Panc1 (cell line): Measurements from ENCODE around the gene SCGB1D2. TPM values are rescaled to one million over a fixed set of nuclear protein-coding genes. Genes with fewer than 3 reads are reported as not detected.
"Not testable (repeated sequence)": the region's sequence is repeated elsewhere in the genome, so short reads cannot be mapped to it uniquely, and the experiment has no call there.

Experiments used
- ATAC-seq: fragments of 200-7000 bp; cut with Tn5 transposase; 2 replicates; pipeline ENCODE4 v1.9.1; 2020; ENCODE audit warnings: mild to moderate bottlenecking, moderate library complexity
- BruUV-seq: library from RNA; stranded (reverse); fragments of 400-500 nt; replicated peaks from 2 replicates; lab custom pipeline; 2021; lab: Mats Ljungman, UMichigan
- CTCF ChIA-PET: fragments of 300-600 bp; sonication (Branson Sonifier 250); formaldehyde crosslinking; loops from one replicate; lab custom pipeline; 2022; ENCODE audit warnings: antibody characterized with exemption; lab: Charles Lee
- POLR2A ChIA-PET: fragments of 300-600 bp; sonication (Branson Sonifier 250); formaldehyde crosslinking; loops from one replicate; lab custom pipeline; 2022; ENCODE audit warnings: antibody characterized with exemption; lab: Charles Lee
- DNase-seq: peaks from one replicate; pipeline ENCODE4 v3.0.0-alpha.2; 2010; ENCODE audit warnings: low read depth, low spot score
- H3K27ac ChIP-seq: 2 replicates; pipeline ENCODE4 v1.5.1; 2011; ENCODE audit warnings: mild to moderate bottlenecking, low read length, inconsistent platforms
- H3K27me3 ChIP-seq: fragments of 200-500 bp; sonication (Bioruptor generic); 2 replicates; pipeline ENCODE4 v1.6.0; 2014; ENCODE audit warnings: low read length, inconsistent platforms; ENCODE audit not compliant: control insufficient read depth, insufficient read depth
- H3K36me3 ChIP-seq: fragments of 200-500 bp; sonication (Bioruptor generic); 2 replicates; pipeline ENCODE4 v1.5.1; 2014; ENCODE audit warnings: inconsistent platforms, mild to moderate bottlenecking, low read length, moderate library complexity; ENCODE audit not compliant: control insufficient read depth, insufficient read depth
- H3K4me1 ChIP-seq: 2 replicates; pipeline ENCODE4 v1.5.1; 2011; ENCODE audit warnings: inconsistent platforms, mild to moderate bottlenecking, low read length, moderate library complexity; ENCODE audit not compliant: control insufficient read depth, insufficient read depth
- H3K4me3 ChIP-seq, 2 experiments: 2 replicates each; pipeline ENCODE4 v1.5.1; 2011 to 2012; ENCODE audit warnings: low read depth in 2 of 2, low read length in 2 of 2, mild to moderate bottlenecking in 2 of 2, inconsistent platforms in 1 of 2, moderate library complexity in 1 of 2
- H3K9me3 ChIP-seq: fragments of 200-500 bp; sonication (Bioruptor generic); 2 replicates; pipeline ENCODE4 v1.5.1; 2014; ENCODE audit warnings: low read depth, mild to moderate bottlenecking, inconsistent platforms, low read length, moderate library complexity; ENCODE audit not compliant: control insufficient read depth, insufficient read depth
- CTCF ChIP-seq: fragments of 450-650 bp; IDR thresholded peaks from 2 replicates; pipeline ENCODE4 v1.5.1; 2017; ENCODE audit warnings: mild to moderate bottlenecking
- POLR2AphosphoS5 ChIP-seq: IDR thresholded peaks from 2 replicates; pipeline ENCODE4 v1.6.1; 2012; ENCODE audit warnings: mild to moderate bottlenecking, low read depth, low read length, moderate library complexity
- SIN3A ChIP-seq: IDR thresholded peaks from 2 replicates; pipeline ENCODE4 v1.6.1; 2012; ENCODE audit warnings: low read depth, mild to moderate bottlenecking, low read length, moderate library complexity, borderline replicate concordance; ENCODE audit not compliant: insufficient read depth
- TCF7L2 ChIP-seq: IDR thresholded peaks from 2 replicates; pipeline ENCODE4 v1.6.1; 2011; ENCODE audit warnings: mild to moderate bottlenecking, low read depth, low read length, inconsistent platforms
- in situ Hi-C: cut with HindIII; loops from 2 replicates; pipeline ENCODE4 v1.10.0; 2016; ENCODE audit warnings: low sequenced_read_pairs, low pct_unique_long_range_greater_than_20kb
- intact Hi-C: fragments of 100-400 bp; cut with micrococcal nuclease; formaldehyde crosslinking; loops from one replicate; pipeline ENCODE4 v1.10.0; 2022; ENCODE audit not compliant: unreplicated experiment
- total RNA-seq: library from RNA; stranded (reverse); gene quantifications from one replicate; pipeline ENCODE4 v1.2.1, GENCODE V29; 2021; ENCODE audit not compliant: unreplicated experiment
- TF ChIP-seq, protein P1 (sequence below), 2 experiments: IDR thresholded peaks; 2 replicates each; pipeline ENCODE4 v1.6.1; 2011 to 2012; ENCODE audit warnings: low read depth in 2 of 2, control low read depth in 1 of 2, low read length in 1 of 2, mild to moderate bottlenecking in 1 of 2, moderate library complexity in 1 of 2; ENCODE audit not compliant: insufficient read depth in 1 of 2

SCGB1D2 gene
- total RNA-seq, 1 experiment from 2014 or later, result 0.85 TPM

DNA sequence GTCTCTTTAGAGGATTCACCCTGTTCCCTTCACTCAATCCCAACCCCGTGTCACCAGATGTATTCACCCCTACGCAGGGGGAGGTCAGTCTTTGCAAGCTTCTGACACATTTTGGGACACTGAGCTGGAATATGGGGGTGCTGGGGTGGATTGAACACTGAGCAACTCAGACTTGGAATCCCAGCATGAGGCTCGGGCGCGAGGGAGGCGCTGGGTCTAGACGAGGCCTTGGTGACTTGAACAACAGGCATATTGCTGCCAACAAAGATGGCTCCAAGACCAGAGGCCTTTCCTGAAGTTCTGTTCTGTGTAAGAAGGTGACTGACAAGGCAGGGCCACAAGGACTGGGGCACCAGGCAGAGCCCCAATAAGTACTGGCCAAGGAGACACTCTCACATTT is 36.6 kb upstream of the SCGB1D2 start:
- H3K36me3 ChIP-seq, result no peaks in the 10 kb centered on the region
- BruUV-seq, result no TSS peak
- no peaks in the 10 kb centered on the region for H3K4me1 ChIP-seq
- peaks cover 6% of the 10 kb centered on the region for H3K27me3 ChIP-seq
- in situ Hi-C loops, result no loop called here
- H3K27ac ChIP-seq, result no peak overlapping the region
- POLR2A ChIA-PET, result no interaction called here
- H3K9me3 ChIP-seq, result no peaks in the 10 kb centered on the region
- intact Hi-C loops, result loop anchor here (5.0 kb wide), 1 partner anchor 33 kb away; no protein-coding TSS in a partner anchor
- no peak for DNase-seq
- TF ChIP-seq CTCF (no peak), SIN3A (no peak), TCF7L2 (no peak), POLR2AphosphoS5 (no peak)
- TF ChIP-seq, protein P1, sequence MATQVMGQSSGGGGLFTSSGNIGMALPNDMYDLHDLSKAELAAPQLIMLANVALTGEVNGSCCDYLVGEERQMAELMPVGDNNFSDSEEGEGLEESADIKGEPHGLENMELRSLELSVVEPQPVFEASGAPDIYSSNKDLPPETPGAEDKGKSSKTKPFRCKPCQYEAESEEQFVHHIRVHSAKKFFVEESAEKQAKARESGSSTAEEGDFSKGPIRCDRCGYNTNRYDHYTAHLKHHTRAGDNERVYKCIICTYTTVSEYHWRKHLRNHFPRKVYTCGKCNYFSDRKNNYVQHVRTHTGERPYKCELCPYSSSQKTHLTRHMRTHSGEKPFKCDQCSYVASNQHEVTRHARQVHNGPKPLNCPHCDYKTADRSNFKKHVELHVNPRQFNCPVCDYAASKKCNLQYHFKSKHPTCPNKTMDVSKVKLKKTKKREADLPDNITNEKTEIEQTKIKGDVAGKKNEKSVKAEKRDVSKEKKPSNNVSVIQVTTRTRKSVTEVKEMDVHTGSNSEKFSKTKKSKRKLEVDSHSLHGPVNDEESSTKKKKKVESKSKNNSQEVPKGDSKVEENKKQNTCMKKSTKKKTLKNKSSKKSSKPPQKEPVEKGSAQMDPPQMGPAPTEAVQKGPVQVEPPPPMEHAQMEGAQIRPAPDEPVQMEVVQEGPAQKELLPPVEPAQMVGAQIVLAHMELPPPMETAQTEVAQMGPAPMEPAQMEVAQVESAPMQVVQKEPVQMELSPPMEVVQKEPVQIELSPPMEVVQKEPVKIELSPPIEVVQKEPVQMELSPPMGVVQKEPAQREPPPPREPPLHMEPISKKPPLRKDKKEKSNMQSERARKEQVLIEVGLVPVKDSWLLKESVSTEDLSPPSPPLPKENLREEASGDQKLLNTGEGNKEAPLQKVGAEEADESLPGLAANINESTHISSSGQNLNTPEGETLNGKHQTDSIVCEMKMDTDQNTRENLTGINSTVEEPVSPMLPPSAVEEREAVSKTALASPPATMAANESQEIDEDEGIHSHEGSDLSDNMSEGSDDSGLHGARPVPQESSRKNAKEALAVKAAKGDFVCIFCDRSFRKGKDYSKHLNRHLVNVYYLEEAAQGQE (IDR thresholded peaks at IDR 0.05; ENCODE audit: insufficient read depth in 1 of 2, low read depth in 2 of 2, low read length in 1 of 2), result no peak
- no peak for ATAC-seq
- no peak overlapping the region for H3K4me3 ChIP-seq
- CTCF ChIA-PET, result no interaction called here

DNA sequence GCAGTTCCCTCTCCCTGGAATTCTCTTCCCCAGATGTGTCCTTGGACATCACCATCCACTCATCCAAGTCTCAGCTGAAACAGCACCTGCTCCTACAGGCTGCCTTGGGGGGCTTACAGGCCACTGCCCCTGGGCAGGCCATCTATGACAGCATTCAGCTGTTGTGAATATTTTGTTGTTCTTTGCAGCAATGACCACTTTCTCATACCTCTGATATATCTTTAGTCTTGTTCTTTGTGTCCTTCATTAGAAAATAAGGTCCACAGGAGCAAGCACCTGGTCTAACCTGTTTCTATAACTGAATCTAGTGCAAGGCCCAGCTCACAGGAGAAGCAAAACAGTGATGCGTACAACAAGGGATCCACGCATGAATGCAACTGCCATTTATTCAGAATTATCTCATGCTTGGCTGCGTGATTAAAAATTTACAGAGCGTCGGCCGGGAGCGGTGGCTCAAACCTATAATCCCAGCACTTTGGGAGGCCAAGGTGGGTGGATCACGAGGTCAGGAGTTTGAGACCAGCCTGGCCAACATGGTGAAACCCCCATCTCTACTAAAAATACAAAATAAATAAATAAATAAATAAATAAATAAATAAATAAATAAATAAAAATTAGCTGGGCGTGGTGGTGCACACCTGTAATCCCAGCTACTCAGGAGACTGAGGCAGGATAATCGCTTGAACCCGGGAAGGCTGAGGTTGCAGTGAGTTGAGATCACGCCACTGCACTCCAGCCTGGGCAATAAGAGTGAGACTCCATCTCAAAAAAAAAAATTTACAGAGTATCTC is 35.6 kb upstream of the SCGB1D2 start:
- H3K27me3 ChIP-seq, H3K36me3 ChIP-seq: not testable (repeated sequence)

GRCh38 chr11:62208785-62209144 is 33.3 kb upstream of the SCGB1D2 start:
- DNase-seq, result no peak
- H3K27me3 ChIP-seq, result no peaks in the 10 kb centered on the region; the same call in 1 of the 2 replicates
- H3K27ac ChIP-seq, result no peak overlapping the region
- H3K9me3 ChIP-seq, result no peaks in the 10 kb centered on the region
- ATAC-seq, result no peak
- POLR2A ChIA-PET, result no interaction called here
- intact Hi-C loops, result loop anchor here (5.0 kb wide), 1 partner anchor 36 kb away; no protein-coding TSS in a partner anchor
- BruUV-seq, result no TSS peak
- no peaks in the 10 kb centered on the region for H3K36me3 ChIP-seq
- H3K4me3 ChIP-seq, result no peak overlapping the region
- CTCF ChIA-PET, result interaction anchor here (0.6 to 0.9 kb wide), 3 partner anchors 27 to 128 kb away, joined by 3 to 4 read pairs (median 4); no protein-coding TSS in a partner anchor
- no peaks in the 10 kb centered on the region for H3K4me1 ChIP-seq
- TF ChIP-seq CTCF (no peak), POLR2AphosphoS5 (no peak), SIN3A (no peak)
- in situ Hi-C loops, result no loop called here

More for the DNA sequence above, 35.6 kb upstream of the SCGB1D2 start:
- H3K4me3 ChIP-seq, H3K9me3 ChIP-seq, in situ Hi-C loops, H3K4me1 ChIP-seq, POLR2A ChIA-PET, DNase-seq, BruUV-seq, CTCF ChIA-PET, H3K27ac ChIP-seq, ATAC-seq: not testable (repeated sequence)
- intact Hi-C loops, result loop anchor here (5.0 kb wide), 1 partner anchor 34 kb away; no protein-coding TSS in a partner anchor
